Measurements from ENCODE around the gene STK31.
A peak's percentile ranks its signal among the peaks of the same experiment; 100 is the strongest.
"Not testable (repeated sequence)": the region's sequence is repeated elsewhere in the genome, so short reads cannot be mapped to it uniquely, and the experiment has no call there.

STK31 gene

GRCh38 chr7:23811540-23811939 is 101.5 kb downstream of the STK31 start:
- DNase-seq, result no peak

- not testable (repeated sequence) for DNase-seq
Measured at GRCh38 chr7:23828125-23828524, 118.1 kb downstream of the STK31 start.

- not testable (repeated sequence) for DNase-seq
Measured at GRCh38 chr7:23832733-23833132, 122.7 kb downstream of the STK31 start.

GRCh38 chr7:23833405-23833804 is 123.4 kb downstream of the STK31 start:
- no peak for DNase-seq

- not testable (repeated sequence) for DNase-seq
Measured at GRCh38 chr7:23844837-23845236, 134.8 kb downstream of the STK31 start.

- DNase-seq, result no peak
Measured at GRCh38 chr7:23852135-23852534, 142.1 kb downstream of the STK31 start.

- no peak for DNase-seq
Measured at GRCh38 chr7:23852988-23853387, 143.0 kb downstream of the STK31 start.

GRCh38 chr7:23863209-23863787 is 153.3 kb downstream of the STK31 start:
- peak; percentile 43 to 45 for DNase-seq

- no peak for DNase-seq
Measured at GRCh38 chr7:23864973-23865372, 155.0 kb downstream of the STK31 start.

- no peak for DNase-seq
Measured at GRCh38 chr7:23873306-23873705, 163.3 kb downstream of the STK31 start.

GRCh38 chr7:23876526-23876925 is 166.5 kb downstream of the STK31 start:
- DNase-seq, result not testable (repeated sequence)

Measured in NCI-H2081 (cell line).